GM12865 (cell line): ENCODE results near the gene IFIT1B.

Experiments
- DNase-seq: peaks from one replicate; pipeline ENCODE4 v3.0.0; 2010; ENCODE audit warnings: low read depth
- H3K4me3 ChIP-seq: 2 replicates; pipeline ENCODE4 v1.5.1; 2011; ENCODE audit warnings: mild to moderate bottlenecking, low read depth, low read length, control low read depth
- CTCF ChIP-seq: IDR thresholded peaks from 2 replicates; pipeline ENCODE4 v1.5.1; 2011; ENCODE audit warnings: low read length, control low read depth, low read depth, inconsistent platforms; ENCODE audit not compliant: insufficient read depth; ENCODE audit errors: missing control alignments

The IFIT1B gene

DNA sequence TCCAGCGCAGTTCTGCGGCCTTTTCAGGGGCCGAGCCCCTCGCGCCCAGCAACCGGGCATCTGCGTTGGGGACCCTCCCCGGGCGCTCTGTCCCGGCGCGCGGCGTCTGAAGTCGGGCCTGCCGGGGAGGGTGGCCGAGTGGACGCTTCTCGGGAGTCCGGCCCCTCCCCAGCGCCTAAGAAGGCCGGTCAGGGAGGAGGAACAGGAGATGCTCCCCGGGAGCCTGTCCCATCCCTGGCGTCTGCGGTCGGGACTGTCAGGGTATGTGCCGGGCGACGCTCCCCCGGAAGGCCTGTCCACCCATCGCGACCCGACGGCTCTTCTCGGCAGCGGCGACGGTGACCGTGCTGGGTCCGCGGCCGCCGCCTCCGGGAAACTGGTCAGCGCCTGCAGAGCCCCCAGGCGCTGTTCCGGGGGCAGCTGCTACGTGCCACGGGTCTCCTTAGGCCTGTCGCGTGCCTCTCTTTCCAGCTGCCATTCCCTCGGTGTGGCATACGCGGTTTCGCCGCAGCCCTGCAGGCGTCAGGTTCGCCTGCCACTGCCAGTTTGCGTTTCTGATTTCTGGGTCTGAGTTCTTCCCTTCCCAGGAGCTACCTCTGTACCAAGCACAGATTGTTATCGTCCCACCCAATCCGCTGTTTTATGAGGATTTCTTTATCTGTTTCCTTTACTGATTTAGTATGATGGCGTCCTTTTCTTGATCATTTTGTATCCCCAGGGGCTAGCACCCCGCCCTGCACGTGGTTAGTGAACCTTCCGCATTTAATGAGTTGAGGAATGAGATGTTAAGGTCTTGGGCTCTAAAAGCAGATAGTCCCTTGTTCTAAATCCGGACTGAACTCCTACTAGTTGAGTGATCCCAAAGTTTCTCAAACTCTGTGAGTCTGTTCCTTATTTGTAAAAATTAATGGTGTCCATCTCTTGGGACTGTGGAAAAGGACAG, 37.3 kb downstream of the IFIT1B start:
- TF ChIP-seq CTCF: no peak
- DNase-seq: peak; percentile 45
- peak overlapping the region; percentile 86 for H3K4me3 ChIP-seq

DNA sequence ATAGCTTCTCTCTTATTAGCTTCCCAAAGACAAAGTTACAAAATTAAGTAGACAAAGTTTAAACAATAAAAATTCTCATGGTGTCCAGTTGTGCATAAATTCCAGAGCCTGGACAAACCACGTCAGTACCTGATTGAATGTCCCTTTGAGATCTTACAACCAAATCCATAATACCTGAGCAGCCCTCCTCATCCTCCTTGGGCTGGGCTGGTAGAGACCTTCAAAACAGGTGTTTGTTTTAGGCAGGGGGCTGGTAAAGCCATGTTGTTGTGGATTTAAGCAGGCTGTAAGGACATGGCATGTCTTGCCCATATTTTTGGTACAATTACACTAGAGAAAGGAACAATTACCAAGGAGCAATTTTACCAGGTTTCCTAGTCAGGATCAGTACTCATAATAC, 38.6 kb downstream of the IFIT1B start:
- no peak overlapping the region for H3K4me3 ChIP-seq
- no peak for TF ChIP-seq CTCF
- DNase-seq: no peak

DNA sequence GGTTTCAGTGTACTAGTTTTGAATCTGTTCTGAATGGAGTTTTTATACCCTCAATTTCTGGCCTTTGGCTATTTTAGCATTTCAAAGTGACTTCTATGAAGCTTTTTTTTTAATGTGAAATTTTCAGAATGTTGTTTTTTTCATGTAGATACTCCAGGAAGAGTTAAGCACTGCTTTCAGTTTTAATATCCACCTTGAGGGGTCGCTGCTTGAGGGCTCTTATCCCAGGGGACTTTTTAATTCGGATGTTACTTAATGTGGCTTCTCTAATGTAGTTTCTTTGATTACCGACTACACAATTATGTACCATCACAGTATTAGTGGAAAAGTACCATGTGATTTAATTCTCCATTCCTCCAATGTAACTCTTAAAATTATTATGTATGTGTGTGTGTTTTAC, 41.7 kb downstream of the IFIT1B start:
- DNase-seq: peak; percentile 17
- no peak overlapping the region for H3K4me3 ChIP-seq
- peak; percentile 31 for TF ChIP-seq CTCF

- no peak for DNase-seq
- no peak overlapping the region for H3K4me3 ChIP-seq
- no peak for TF ChIP-seq CTCF
These were observed 43.2 kb downstream of the IFIT1B start for GRCh38 chr10:89421018-89421476.

GRCh38 chr10:89425000-89425399, 47.1 kb downstream of the IFIT1B start:
- no peak overlapping the region for H3K4me3 ChIP-seq
- no peak for DNase-seq
- no peak for TF ChIP-seq CTCF

DNA sequence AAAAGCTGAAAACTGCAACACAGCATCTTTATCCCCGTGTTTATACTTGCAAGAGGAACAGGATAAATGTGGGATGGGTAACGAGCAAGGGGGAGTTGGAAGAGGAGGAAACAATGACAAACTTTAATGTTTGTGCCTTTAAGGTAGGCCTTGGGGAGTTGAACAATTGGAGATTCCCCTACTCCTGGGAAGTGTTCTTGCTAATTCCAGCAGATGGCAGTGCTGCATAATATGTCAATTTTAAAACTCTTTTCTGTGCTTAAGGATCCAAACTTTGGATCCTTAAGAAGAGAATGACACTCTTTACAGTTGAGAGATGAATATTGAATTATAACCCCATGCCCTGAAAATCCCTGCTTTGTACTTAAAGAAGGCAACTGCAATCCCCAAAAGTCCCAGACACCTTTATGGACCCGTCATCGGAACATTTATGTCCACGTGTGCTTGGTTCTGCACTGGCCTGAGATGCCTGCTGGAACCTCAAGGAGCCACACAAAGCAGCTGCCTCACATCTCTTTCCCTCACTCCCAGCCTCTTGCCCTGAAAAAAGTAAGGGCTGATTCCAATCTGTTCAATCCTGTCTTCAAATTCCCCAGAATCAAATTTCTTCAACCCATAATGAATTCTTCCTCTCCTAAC, 48.5 kb downstream of the IFIT1B start:
- H3K4me3 ChIP-seq: no peak overlapping the region
- peak; percentile 58 for DNase-seq
- peak; percentile 57 for TF ChIP-seq CTCF
